ENCODE data around the gene QRSL1. TPM values are rescaled to one million over a fixed set of nuclear protein-coding genes. Genes with fewer than 3 reads are reported as not detected.

QRSL1 gene
- polyA plus RNA-seq, 3 donors, result 5.7 to 7.8 (median 5.8) TPM

DNA sequence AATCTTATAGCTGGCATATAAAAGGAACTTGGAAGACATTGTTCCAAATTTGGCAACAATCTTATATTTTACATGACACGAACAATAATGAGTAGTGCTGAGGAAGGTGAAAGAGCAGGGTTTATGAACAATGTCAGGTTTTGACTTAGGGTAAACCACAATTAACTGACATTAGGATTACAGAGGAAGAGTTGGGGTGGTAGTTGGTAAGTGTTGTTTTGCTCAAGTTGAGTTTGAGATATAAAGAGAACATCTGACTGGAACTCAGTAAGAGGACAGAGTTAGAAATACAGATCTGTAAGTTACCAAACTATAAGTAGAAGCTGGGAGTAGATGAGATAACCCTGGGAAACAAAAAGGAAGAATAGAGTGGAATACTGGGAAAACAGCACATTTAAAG lies 15.2 kb upstream of the QRSL1 start:
- Histone ChIP-seq H3K9ac (ENCODE audit: insufficient read depth, low read length, poor library complexity, severe bottlenecking) (no peak overlapping the region), H2AFZ (ENCODE audit: insufficient read depth, low read depth, low read length, poor library complexity, severe bottlenecking) (no peak overlapping the region), H3K27ac (ENCODE audit: low read depth in 1 of 2, low read length in 2 of 2) (no peak overlapping the region), H3K4me2 (replicated peaks; ENCODE audit: extremely low read depth, low read length, poor library complexity, severe bottlenecking) (no peak overlapping the region), H3K79me2 (ENCODE audit: insufficient read depth, low read length) (no peaks in the 10 kb centered on the region), H3K9me3 (replicated peaks in 1 of 2; ENCODE audit: control insufficient read depth in 1 of 2, insufficient read depth in 1 of 2, low read length in 2 of 2) (no peaks in the 10 kb centered on the region), H3K27me3 (ENCODE audit: control insufficient read depth in 2 of 2, insufficient read depth in 2 of 2, low read length in 2 of 2) (no peaks in the 10 kb centered on the region), H3K4me1 (ENCODE audit: control insufficient read depth in 1 of 2, insufficient read depth in 2 of 2, low read length in 2 of 2) (no peaks in the 10 kb centered on the region), H4K20me1 (ENCODE audit: insufficient read depth, low read length) (no peaks in the 10 kb centered on the region), H3K36me3 (replicated peaks in 1 of 2; ENCODE audit: control insufficient read depth in 1 of 2, insufficient read depth in 2 of 2, low read length in 2 of 2) (peaks cover 12 to 58% of the 10 kb centered on the region in 2 donors), H3K4me3 (replicated peaks in 1 of 3; ENCODE audit: low read depth in 2 of 3, low read length in 3 of 3) (no peak overlapping the region)
- Mint-ChIP-seq H3K4me3 (no peak overlapping the region), H3K4me1 (no peaks in the 10 kb centered on the region), H3K27ac (no peak overlapping the region), H3K9me3 (no peaks in the 10 kb centered on the region), H3K27me3 (ENCODE audit: low read depth in 3 of 3) (no peaks in the 10 kb centered on the region), H3K36me3 (peaks cover 47 to 69% of the 10 kb centered on the region in 2 donors)
- WGBS (ENCODE audit: insufficient coverage), result no CpG with 5 or more reads among the region's 1 CpG
- TF ChIP-seq, protein P1, sequence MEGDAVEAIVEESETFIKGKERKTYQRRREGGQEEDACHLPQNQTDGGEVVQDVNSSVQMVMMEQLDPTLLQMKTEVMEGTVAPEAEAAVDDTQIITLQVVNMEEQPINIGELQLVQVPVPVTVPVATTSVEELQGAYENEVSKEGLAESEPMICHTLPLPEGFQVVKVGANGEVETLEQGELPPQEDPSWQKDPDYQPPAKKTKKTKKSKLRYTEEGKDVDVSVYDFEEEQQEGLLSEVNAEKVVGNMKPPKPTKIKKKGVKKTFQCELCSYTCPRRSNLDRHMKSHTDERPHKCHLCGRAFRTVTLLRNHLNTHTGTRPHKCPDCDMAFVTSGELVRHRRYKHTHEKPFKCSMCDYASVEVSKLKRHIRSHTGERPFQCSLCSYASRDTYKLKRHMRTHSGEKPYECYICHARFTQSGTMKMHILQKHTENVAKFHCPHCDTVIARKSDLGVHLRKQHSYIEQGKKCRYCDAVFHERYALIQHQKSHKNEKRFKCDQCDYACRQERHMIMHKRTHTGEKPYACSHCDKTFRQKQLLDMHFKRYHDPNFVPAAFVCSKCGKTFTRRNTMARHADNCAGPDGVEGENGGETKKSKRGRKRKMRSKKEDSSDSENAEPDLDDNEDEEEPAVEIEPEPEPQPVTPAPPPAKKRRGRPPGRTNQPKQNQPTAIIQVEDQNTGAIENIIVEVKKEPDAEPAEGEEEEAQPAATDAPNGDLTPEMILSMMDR (IDR thresholded peaks at IDR 0.05), result no peak
- intact Hi-C loops (cut with micrococcal nuclease), result no loop called here
- no peak for DNase-seq

DNA sequence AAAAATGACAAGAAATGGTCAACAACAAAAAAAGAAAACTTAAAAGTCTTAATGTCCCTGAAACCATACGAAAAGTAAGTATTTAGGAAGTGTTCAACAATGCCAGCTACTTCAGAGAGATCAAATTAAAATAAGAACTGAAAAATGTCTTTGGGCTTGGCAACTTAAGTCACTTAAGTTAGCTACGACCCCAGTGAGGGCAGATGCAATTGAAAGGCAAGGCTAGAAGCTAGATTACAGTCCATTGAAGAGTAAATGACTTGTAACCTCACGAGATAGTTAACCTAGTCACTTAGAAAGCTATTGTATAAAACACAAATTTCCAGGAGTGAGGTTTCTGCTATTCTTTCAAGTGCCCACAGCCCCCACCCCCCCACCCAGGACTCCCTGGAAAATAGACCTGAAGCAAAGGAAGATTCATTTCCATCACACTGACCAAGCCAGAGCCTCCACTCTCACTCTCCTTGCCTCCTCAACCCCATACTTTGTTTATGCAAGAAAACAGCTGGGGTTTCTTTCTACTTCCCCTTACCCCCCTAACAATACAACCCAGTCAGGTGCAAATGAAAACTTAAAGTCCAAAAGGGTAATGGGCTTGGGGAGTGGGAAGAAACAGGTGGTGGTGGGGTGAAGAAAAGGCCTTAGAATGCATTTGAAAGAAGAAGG lies 14.7 kb upstream of the QRSL1 start:
- no peak overlapping the region for H3K4me3 Mint-ChIP-seq
- Histone ChIP-seq H3K79me2 (ENCODE audit: insufficient read depth, low read length) (no peaks in the 10 kb centered on the region), H3K4me1 (ENCODE audit: control insufficient read depth in 1 of 2, insufficient read depth in 2 of 2, low read length in 2 of 2) (no peaks in the 10 kb centered on the region), H3K9ac (ENCODE audit: insufficient read depth, low read length, poor library complexity, severe bottlenecking) (no peak overlapping the region), H2AFZ (ENCODE audit: insufficient read depth, low read depth, low read length, poor library complexity, severe bottlenecking) (no peak overlapping the region), H3K9me3 (replicated peaks in 1 of 2; ENCODE audit: control insufficient read depth in 1 of 2, insufficient read depth in 1 of 2, low read length in 2 of 2) (no peaks in the 10 kb centered on the region), H3K36me3 (replicated peaks in 1 of 2; ENCODE audit: control insufficient read depth in 1 of 2, insufficient read depth in 2 of 2, low read length in 2 of 2) (peaks cover 12 to 59% of the 10 kb centered on the region in 2 donors), H3K4me3 (replicated peaks in 1 of 3; ENCODE audit: low read depth in 2 of 3, low read length in 3 of 3) (no peak overlapping the region), H4K20me1 (ENCODE audit: insufficient read depth, low read length) (no peaks in the 10 kb centered on the region), H3K27me3 (ENCODE audit: control insufficient read depth in 2 of 2, insufficient read depth in 2 of 2, low read length in 2 of 2) (no peaks in the 10 kb centered on the region), H3K4me2 (replicated peaks; ENCODE audit: extremely low read depth, low read length, poor library complexity, severe bottlenecking) (no peak overlapping the region), H3K27ac (ENCODE audit: low read depth in 1 of 2, low read length in 2 of 2) (no peak overlapping the region)
- H3K9me3 Mint-ChIP-seq, result no peaks in the 10 kb centered on the region
- intact Hi-C loops (cut with micrococcal nuclease), result no loop called here
- H3K27me3 Mint-ChIP-seq (ENCODE audit: low read depth in 3 of 3), result no peaks in the 10 kb centered on the region
- H3K27ac Mint-ChIP-seq, result no peak overlapping the region
- TF ChIP-seq, protein P1 (IDR thresholded peaks at IDR 0.05), result no peak
- no peaks in the 10 kb centered on the region for H3K4me1 Mint-ChIP-seq
- 100% methylated on average over 1 of the region's 3 CpGs for WGBS (ENCODE audit: insufficient coverage)
- no peak for DNase-seq
- peaks cover 44 to 64% of the 10 kb centered on the region in 2 donors for H3K36me3 Mint-ChIP-seq

Data from CD14-positive monocyte (primary cell).